GM21723 (cell line): ENCODE results near the gene PTPRA.

Experiments
- ATAC-seq: cut with Tn5 transposase; IDR thresholded peaks from one replicate; pipeline ENCODE4 v1.9.1; 2021; ENCODE audit warnings: mild to moderate bottlenecking, moderate library complexity; ENCODE audit not compliant: unreplicated experiment

PTPRA gene

GRCh38 chr20:2918096-2919049, 45.1 kb downstream of the PTPRA start:
- ATAC-seq, result no peak

DNA sequence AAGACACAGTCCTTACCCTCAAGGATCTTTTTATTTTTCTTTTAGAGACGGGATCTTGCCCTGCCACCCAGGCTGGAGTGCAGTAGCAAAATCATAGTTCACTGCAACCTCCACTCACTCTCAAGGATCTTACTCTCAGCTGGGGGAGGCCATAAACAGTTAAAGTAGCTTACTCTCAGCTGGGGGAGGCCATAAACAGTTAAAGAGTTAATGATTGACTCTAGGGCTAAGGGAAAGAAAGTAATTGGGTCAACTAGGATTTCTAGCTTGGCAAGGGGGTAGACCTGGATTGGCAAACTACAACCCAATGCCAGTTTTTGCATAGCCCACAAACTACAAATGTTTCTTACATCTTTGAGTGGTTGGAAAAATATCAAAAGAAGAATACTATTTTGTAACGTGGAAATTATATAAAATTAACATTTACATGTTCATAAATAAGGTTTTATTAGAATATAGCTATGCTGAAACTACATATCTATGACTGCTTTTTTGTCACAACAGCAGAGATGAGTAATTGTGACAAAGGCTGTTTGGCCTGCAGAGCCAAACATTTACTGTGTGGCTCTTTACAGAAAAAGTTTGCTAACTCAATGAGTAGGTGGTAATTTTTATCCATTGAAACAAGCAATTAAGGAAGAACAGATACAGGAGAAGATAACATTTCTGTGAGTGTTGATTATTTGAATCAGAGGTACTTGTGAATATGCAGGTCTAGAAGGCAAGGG, 46.4 kb downstream of the PTPRA start:
- no peak for ATAC-seq

DNA sequence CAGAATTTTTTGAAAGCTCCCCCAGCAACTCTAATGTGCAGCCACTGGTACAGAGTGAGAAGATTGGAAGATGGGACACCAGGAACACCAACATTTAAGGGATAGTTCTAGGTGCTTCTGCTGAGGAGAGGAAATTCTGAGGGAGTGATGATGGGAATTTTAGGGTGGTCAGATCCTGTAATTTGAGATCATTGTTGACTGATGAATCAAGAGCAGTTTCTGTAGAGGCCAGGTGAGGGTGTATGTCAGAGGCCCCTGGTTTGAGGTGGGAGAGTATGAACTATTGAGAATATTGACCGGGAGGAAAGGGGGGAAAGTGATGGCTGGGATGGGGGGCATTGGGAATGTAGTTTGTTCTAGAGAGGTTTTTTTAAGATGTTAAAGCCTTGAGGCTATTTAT, 47.2 kb downstream of the PTPRA start:
- ATAC-seq, result no peak

- ATAC-seq, result no peak
Observed at GRCh38 chr20:2921506-2921905, 48.2 kb downstream of the PTPRA start.

DNA sequence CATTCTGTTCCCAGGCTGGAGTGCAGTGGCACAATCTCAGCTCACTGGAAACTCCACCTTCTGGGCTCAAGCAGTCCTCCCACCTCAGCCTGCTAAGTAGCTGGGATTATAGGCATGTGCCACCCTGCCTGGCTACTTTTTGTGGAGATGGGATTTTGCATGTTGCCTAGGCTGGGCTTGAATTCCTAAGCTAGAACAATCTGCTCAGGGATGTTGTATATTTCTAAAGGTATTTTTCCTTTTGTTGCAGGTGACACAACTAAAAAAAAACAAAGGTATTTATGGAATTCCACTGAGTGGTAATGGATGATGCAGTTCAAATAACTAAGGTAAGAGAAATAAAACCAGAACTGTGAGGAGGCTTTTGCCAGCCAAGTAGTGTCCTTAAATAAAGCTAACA, 49.7 kb downstream of the PTPRA start:
- ATAC-seq, result no peak

GRCh38 chr20:2930538-2930937, 57.3 kb downstream of the PTPRA start:
- no peak for ATAC-seq

GRCh38 chr20:2932498-2932897, 59.2 kb downstream of the PTPRA start:
- ATAC-seq, result no peak

GRCh38 chr20:2937902-2938301, 64.6 kb downstream of the PTPRA start:
- no peak for ATAC-seq

DNA sequence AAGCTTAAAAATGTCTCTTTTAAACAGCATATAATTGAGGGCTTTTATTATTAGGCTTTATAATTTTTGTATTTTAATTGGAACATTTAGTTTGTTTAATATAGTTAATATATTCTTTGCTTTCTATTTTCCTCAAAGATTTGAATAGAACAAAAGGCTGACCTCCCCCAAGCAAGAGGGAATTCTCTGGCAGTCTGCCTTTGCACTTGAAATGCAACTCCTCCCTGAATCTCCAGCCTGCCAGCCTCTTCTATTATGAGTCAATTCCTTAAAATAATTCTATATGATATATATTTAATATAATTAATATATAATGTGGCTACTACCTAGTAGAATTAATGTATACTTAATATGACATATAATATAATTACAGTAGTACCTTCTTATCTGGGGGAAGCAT, 69.2 kb downstream of the PTPRA start:
- no peak for ATAC-seq

DNA sequence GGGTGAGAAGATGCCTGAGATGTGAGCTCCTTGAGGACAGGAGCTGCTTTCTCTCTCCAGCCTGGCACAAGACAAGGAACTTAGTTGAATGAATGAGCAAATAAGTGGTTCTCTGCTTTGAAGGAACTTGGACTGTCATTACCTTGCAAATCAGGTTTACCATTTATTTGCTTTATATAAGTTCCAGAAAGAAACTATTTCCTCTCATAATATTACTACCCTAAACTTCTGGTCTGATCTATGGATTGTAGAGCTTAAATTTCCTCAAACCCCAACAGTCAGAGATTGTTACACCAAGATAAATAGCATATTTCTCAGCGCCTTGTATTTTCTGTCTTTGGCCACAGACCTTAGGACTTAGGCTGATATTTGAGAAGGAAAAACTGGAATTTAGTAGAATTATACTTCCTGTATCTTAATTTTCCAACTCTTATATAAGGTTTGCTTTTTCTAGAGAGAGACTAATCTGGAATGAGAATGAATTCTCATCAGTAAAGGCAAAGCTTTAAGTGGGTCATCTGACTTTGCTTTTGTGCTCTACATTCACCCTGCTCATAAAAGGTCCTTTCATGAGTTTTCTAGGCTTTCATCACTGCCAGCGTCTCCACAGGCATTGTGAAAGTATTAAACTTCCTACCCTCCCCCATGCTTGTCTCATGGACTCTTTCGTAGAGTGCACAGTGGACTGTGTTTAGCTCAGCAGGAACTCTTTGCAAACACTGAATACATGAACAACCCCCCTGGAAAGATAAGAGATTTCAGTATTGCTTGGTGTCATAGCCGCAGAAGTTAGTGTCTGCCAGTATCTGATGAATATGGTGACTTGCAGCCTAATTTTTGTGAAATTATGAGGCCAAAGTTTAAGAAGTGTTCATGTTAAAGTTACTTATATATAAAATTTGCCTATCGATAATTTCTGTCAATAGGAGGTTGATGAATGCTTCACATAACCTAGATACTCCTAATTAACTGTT, 74.0 kb downstream of the PTPRA start:
- no peak for ATAC-seq

DNA sequence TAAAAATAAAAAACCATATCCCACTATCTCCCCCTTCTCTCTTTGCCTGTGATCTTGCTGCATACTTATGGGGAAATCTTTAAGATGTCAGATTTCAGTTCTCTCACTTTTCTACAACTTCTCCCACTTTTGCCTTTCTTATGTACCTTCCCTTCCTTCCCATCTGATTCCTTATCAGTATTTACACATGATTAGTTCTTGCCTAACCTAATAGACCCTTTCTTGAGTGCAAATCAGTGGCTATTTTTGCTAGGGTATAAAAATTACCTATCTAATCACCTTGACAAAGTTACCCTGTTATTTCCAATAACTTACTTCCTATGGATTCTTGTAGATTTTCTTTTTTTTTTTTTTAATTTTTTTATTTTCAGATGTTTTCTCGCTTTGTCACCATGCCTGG, 75.7 kb downstream of the PTPRA start:
- ATAC-seq, result no peak

DNA sequence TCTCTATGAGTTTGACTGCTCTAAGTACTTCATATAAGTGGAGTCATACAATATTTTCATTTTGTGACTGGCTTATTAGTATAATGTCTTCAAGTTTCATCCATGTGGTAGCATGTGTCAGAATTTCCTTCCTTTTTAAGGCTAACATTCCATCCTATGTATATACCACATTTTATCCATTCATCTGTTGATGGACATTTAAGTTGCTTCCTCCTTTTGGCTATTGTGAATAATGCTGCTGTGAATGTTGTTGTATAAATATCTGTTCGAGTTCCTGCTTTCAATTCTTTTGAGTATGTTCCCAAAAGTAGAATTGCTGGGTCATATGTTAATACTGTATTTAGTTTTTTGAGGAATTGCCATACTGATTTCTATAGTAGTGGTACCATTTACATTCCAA, 79.5 kb downstream of the PTPRA start:
- no peak for ATAC-seq

- peak; percentile 63 for ATAC-seq
Observed at GRCh38 chr20:2955257-2955970, 82.1 kb downstream of the PTPRA start.

DNA sequence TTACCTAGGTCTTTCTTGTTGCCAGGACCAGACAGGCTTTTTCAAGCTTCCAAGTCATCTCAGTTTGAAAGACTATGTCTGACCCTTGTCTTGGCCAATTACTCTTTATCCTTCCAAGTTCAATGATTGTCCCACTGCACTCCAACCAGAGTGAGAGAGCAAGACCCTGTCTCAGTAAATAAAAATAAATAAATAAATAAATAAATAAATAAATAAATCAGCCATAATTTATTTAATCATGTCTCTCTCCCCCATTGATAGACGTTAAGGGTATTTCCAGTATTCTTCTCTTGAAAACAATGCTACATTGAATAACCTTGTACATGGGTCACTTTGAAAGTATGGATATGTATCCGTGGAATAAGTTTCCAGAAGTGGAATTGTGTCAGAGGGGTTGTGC, 83.2 kb downstream of the PTPRA start:
- ATAC-seq, result no peak

DNA sequence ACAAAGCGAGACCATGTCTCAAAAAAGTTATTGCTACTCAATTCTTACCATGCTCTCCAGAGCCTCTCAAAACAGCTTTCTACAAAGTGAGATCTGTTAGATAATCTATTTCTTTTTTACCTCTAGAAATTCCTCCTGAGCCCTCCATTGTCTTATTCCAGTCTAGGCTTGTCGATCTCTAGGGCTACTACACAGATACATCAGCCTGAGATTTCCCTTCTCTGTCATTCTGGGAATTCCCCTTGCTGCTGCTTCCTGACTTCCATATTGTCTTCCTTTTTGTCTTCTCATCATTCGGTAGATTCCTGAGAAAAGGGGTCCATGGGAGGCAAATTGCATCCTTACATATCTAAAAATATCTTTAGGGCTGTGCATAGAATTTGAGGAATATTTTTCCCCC, 94.6 kb downstream of the PTPRA start:
- ATAC-seq, result no peak

DNA sequence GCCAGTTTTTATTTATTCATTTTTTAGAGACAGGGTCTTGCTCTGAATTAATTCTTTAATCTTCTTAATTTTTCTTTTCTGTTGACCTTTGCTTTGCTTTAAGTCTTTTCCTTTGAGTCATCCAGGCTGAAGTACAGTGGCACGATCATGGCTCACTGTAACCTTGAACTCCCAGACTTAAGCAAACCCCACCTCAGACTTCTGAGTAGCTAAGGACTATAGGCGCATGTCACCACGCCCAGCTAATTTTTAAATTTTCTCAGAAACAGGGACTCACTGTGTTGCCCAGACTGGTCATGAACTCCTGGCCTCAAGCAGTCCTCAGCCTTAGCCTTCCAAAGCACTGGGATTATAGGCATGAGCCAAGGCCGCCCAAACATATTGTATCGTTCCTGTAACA, 98.8 kb downstream of the PTPRA start:
- ATAC-seq, result no peak

- no peak for ATAC-seq
Observed at GRCh38 chr20:2973574-2973973, 100.3 kb downstream of the PTPRA start.

DNA sequence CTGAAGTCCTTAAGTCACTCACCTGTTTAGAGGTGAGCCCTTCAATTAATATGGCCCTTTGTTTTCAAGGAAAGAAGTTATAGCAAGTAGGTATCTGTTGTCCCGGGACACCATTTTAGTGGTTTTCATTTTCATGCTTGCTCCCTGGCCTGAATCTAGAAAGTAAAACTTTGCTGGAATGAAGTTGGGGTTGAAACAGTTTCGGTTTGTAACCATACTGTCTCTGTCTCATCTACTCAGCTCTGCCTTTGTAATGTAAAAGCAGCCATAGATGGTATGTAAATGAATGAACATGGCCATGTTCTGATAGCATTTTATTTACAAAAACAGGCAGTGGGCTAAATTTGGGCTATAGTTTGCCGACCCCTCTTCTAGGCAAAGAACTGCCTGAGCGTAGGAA, 105.2 kb downstream of the PTPRA start:
- ATAC-seq, result no peak

DNA sequence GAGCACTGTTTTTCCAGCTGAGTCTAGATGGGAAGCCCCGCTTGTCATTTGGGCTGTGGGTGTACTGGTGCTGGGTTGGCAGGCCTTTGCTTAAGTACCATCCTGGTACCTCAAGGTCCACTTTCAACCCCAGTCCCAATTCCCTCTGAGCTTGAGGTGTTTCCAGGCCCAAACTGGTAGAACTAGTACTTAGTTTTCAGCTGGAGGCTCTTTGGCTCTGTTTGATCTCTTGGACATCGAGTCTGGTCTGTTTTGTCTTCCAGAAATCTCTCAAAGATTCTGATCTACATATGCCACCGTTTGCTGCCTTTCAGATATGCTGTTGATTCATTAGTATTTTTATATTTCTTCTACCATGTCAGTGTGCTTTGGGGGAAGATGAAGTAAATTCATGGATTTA, 108.4 kb downstream of the PTPRA start:
- ATAC-seq, result no peak

- ATAC-seq, result peak; percentile 9
Observed at GRCh38 chr20:2983508-2983907, 110.2 kb downstream of the PTPRA start.
